Stomach smooth muscle (tissue), 2 donors: ENCODE data around the gene UTF1.
"Not testable (repeated sequence)": the region's sequence is repeated elsewhere in the genome, so short reads cannot be mapped to it uniquely, and the experiment has no call there.

Experiments
- H3K27ac ChIP-seq: one replicate; pipeline ENCODE4 v1.7.0; 2013; ENCODE audit warnings: mild to moderate bottlenecking, low read length, inconsistent platforms
- H3K27me3 ChIP-seq, 2 donors: one replicate each; pipeline ENCODE4 v1.7.0; 2013; ENCODE audit warnings: low read length in 2 of 2; ENCODE audit not compliant: insufficient read depth in 2 of 2, control insufficient read depth in 1 of 2
- H3K36me3 ChIP-seq, 2 donors: one replicate each; pipeline ENCODE4 v1.7.0; 2013; ENCODE audit warnings: low read length in 2 of 2; ENCODE audit not compliant: control insufficient read depth in 2 of 2, insufficient read depth in 2 of 2
- H3K4me1 ChIP-seq: one replicate; pipeline ENCODE4 v1.7.0; 2013; ENCODE audit warnings: low read length; ENCODE audit not compliant: control insufficient read depth, insufficient read depth
- H3K4me3 ChIP-seq, 2 donors: one replicate each; pipeline ENCODE4 v1.7.0; 2013; ENCODE audit warnings: low read length in 2 of 2
- H3K9ac ChIP-seq, 2 donors: one replicate each; pipeline ENCODE4 v1.7.0; 2013; ENCODE audit warnings: low read length in 2 of 2, mild to moderate bottlenecking in 1 of 2
- H3K9me3 ChIP-seq, 2 donors: one replicate each; pipeline ENCODE4 v1.7.0; 2013; ENCODE audit warnings: low read length in 2 of 2; ENCODE audit not compliant: control insufficient read depth in 2 of 2
- donor health status: healthy.
- donor health status: Pancreatic carcinoma.

UTF1 gene

DNA sequence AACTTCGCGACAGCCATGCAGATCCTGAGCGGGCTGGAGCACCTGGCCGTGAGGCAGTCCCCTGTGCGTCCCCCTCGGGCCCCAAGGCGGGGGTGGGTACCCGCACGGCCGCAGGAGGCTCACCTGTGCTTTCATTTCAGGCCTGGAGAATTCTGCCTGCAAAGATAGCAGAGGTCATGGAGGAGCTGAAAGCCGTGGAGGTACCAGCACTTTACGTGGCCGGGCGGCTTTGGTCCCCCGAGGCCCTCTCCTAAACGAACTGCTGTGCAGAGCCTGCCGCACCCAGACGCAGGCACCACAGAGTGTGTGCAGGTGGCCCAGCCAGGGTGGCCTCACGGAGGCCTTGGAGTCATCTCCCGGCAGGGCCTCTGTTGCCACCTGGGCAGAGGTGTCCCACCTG, 11.1 kb upstream of the UTF1 start:
- Histone ChIP-seq H3K27me3 (peaks cover 0 to 12% of the 10 kb centered on the region in 2 donors), H3K4me1 (no peaks in the 10 kb centered on the region)

DNA sequence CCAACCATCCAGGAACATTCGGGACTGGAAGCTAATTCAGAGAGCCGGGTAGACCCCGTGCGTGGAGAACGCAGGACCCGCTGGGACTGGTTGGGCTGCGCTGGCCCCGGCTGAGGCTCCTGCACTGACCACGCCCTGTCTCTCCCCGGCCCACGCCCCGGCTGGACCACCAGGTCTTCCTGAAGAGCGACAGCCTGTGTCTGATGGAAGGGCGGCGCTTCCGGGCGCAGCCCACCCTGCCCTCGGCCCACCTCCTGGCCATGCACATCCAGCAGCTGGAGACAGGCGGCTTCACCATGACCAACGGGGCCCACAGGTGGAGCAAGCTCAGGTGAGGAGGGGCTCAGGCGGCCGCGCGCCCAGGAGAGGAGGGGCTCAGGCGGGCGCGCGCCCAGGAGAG, 10.2 kb upstream of the UTF1 start:
- Histone ChIP-seq H3K9ac (no peak overlapping the region), H3K36me3 (no peaks in the 10 kb centered on the region), H3K4me1 (no peaks in the 10 kb centered on the region), H3K27ac (no peak overlapping the region), H3K4me3 (no peak overlapping the region), H3K27me3 (peaks cover 0 to 12% of the 10 kb centered on the region in 2 donors), H3K9me3 (no peaks in the 10 kb centered on the region)

More for the DNA sequence above, 11.1 kb upstream of the UTF1 start:
- no peaks in the 10 kb centered on the region for H3K9me3 ChIP-seq
- no peak overlapping the region for H3K4me3 ChIP-seq
- H3K9ac ChIP-seq, result no peak overlapping the region
- no peaks in the 10 kb centered on the region for H3K36me3 ChIP-seq
- H3K27ac ChIP-seq, result no peak overlapping the region

DNA sequence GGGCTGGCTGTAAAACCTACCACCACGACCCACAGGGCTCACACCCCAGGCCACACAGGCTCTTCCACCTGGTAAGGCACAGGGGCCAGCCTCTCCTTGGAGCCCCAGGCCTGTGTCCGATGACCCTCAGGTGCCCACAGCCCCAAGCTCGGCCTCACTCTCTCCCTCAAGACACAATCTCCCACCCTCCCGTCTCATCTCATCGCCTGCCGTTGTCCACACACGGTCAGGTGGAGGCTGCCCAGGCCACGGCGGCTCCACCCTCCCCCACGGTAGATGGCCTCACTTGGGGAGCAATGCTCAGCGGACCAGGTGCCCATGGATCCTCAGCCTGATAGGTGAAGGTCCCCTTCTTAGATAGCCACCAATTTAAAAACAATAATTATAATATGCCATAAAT, 8.7 kb upstream of the UTF1 start:
- Histone ChIP-seq H3K4me1 (no peaks in the 10 kb centered on the region), H3K9me3 (no peaks in the 10 kb centered on the region), H3K36me3 (no peaks in the 10 kb centered on the region), H3K27ac (no peak overlapping the region), H3K9ac (no peak overlapping the region), H3K4me3 (no peak overlapping the region), H3K27me3 (peaks cover 0 to 12% of the 10 kb centered on the region in 2 donors)

DNA sequence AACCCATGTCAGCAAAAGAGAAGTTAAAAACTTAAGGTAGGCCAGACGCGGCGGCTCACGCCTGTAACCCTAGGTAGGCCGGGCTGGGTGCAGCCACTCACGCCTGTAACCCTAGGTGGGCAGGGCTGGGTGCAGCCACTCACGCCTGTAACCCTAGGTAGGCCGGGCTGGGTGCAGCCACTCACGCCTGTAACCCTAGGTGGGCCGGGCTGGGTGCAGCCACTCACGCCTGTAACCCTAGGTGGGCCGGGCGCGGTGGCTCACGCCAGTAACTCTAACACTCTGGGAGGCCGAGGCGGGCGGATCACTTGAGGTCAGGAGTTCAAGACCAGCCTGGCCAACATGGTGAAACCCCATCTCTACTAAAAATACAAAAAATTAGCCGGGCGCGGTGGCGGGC, 8.3 kb upstream of the UTF1 start:
- not testable (repeated sequence) for H3K36me3 ChIP-seq, H3K4me1 ChIP-seq, H3K9me3 ChIP-seq, H3K27ac ChIP-seq, H3K4me3 ChIP-seq, H3K9ac ChIP-seq
- peaks cover 0 to 13% of the 10 kb centered on the region in 2 donors for H3K27me3 ChIP-seq

DNA sequence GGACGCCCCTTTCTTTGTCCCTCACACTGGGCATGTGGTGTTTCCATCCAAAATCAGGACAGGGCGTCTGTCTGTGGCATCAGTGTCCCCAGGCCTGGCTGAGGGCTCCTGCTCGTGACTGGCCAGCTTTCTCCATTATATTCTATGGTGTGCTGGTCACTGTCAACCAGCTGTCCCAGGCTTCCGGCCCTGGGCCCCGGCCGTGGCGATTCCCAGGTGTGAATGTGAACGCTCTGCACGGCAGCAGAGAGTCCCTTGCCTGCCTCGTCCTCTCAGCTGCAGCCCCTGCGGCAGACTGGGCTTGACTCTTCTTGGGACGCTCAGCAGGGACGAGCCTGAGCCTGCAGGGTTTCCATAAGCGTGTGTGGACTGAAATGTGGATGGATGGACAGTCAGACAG, 5.9 kb upstream of the UTF1 start:
- Histone ChIP-seq H3K27me3 (peaks cover 2 to 16% of the 10 kb centered on the region in 2 donors), H3K9me3 (no peaks in the 10 kb centered on the region)

DNA sequence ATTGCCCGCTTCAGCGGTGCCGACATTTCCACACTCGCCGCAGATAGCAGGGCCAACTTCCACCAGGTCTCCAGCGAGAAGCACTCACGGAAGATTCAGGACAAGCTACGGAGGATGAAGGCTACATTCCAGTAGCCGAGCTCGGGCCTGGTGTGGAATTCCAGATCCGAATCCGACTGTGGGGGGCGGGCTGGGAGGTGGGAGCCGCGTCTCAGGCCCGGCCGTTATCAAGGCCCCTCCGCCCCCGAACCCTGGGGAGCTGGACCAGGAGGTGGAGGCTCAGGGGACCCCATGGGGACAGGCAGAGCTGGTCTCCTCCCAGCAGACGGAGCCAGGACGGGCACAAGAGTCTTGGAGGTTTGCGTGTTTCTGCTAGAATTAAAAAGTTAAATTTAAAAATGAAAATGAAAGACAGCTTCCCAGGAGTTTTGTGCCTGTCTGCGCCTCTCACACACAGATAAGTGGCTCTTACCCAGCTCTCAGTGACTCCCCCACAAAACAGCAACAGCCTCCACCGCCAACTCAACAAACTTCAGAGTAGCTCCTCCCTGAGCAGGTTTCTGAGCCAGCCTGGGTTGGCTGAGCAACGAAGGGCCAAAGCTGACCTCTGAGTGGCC, 5.2 kb upstream of the UTF1 start:
- Histone ChIP-seq H3K4me3 (no peak overlapping the region), H3K4me1 (no peaks in the 10 kb centered on the region), H3K36me3 (no peaks in the 10 kb centered on the region), H3K9me3 (no peaks in the 10 kb centered on the region), H3K9ac (no peak overlapping the region), H3K27me3 (peaks cover 7 to 16% of the 10 kb centered on the region in 2 donors), H3K27ac (no peak overlapping the region)

More for the DNA sequence above, 5.9 kb upstream of the UTF1 start:
- Histone ChIP-seq H3K36me3 (no peaks in the 10 kb centered on the region), H3K9ac (no peak overlapping the region), H3K4me1 (no peaks in the 10 kb centered on the region), H3K27ac (no peak overlapping the region), H3K4me3 (no peak overlapping the region)

DNA sequence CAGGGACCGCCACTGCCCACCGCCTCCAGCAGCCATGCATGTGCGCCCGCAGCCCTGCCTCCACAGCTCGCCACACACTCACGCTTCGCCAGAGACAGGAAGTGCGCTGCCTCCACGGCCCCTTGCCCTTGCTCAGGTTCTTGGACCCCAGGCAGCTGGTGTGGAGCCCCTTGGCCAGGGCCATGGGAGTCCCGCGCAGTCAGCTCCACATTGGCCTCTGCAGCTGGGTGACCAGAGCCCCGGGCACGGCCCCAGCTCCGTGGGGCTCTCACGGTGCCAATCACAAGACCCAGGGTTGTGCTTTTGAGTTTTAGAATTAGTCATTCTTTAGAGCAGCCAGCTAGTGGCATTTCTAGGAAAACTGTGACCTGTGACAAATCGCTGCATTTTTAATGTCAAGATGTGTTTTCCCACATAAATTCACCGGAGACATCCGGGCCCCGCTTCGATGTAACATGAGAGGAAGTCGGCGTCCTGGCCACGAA, 4.3 kb upstream of the UTF1 start:
- Histone ChIP-seq H3K4me1 (no peaks in the 10 kb centered on the region), H3K4me3 (no peak overlapping the region), H3K9ac (no peak overlapping the region), H3K27ac (no peak overlapping the region), H3K27me3 (peaks cover 12 to 16% of the 10 kb centered on the region in 2 donors), H3K36me3 (no peaks in the 10 kb centered on the region), H3K9me3 (no peaks in the 10 kb centered on the region)

DNA sequence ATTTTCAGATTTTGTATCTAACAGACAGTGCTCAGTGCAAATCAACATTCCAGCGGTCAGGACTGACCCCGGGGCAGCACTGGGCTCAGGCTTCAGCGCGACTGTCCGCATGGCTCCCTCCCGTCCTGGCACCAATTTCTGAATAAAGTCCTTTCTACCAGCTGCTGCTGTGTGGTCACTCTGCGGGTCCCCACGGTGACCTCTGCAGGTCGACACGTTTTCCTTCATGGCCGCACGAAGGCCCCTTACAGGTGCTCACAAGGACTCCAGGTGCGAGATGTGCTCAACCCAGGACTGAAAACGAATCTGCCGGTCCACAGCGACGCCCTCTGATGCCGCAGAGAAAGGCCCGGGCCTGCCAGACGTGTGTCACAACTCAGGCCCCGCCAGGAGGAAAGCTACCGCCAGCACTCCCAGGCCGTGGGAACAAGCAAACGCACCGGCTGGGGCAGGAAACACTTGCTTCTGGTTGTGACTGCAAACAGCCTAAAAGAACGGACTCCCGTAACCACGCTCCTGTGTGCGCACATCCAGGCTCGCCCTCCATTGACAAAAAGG, 3.7 kb upstream of the UTF1 start:
- Histone ChIP-seq H3K4me3 (no peak overlapping the region), H3K36me3 (no peaks in the 10 kb centered on the region), H3K9me3 (no peaks in the 10 kb centered on the region), H3K9ac (no peak overlapping the region), H3K27me3 (peaks cover 14 to 17% of the 10 kb centered on the region in 2 donors), H3K4me1 (no peaks in the 10 kb centered on the region), H3K27ac (no peak overlapping the region)

DNA sequence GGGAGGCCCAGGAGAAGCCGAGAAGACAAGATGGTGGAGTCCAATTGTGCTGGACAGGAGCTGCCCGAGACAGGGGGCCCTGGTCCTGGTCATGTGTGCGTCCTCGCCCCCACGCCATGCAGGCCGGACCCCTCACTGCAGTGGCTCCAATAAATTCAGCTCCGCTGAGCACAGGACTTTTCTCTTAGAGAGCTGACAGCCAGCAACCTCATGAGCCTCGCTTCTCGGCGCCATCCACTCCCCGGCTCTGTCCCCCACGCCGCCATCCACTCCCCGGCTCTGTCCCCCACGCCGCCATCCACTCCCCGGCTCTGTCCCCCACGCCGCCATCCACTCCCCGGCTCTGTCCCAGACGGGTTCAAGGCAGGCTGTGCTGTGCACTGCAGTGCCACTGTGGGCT, 2.8 kb upstream of the UTF1 start:
- Histone ChIP-seq H3K27me3 (peaks cover 17 to 23% of the 10 kb centered on the region in 2 donors), H3K27ac (no peak overlapping the region), H3K4me1 (no peaks in the 10 kb centered on the region), H3K9ac (no peak overlapping the region), H3K36me3 (no peaks in the 10 kb centered on the region), H3K4me3 (no peak overlapping the region), H3K9me3 (no peaks in the 10 kb centered on the region)

DNA sequence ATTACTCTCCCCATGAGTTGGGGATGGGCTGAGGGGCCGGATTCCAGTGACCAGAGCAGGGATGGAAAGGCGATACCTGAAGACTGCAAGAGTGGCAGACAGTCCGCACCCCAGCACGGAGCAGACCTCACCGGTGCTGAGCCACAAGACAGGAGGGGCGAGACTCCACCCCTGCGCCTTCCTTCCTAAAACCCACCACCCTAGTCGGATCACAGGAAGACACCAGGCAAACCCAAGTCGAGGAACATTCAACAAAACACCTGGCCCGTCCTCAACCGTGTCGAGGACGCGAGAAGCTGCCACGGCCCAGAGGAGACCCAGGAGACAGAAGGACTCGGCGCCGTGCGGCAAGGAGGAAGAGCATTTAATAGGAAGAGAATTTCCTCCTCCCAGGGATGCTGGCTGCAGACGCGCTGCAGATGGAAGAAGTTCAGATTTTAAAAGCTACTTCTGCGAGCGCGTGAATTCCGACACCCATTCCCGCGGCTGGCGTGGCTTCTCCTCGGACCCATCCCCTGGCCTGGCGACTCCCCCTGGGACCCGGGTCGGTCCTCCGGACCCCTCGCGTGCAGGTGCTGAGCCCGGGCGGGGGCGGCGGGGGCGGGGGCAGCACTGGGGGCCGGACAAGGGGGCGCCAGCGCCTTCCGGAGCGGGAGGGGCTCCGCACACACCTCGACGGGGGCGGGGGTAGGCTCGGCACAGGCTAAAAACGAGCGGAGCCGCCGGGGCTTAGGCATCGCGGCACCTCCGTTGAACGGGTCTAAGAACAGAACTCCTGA, 563 bp upstream of the UTF1 start:
- Histone ChIP-seq H3K4me1 (no peaks in the 10 kb centered on the region), H3K4me3 (no peak overlapping the region), H3K9me3 (no peaks in the 10 kb centered on the region), H3K36me3 (no peaks in the 10 kb centered on the region), H3K27ac (no peak overlapping the region), H3K27me3 (peaks cover 23 to 24% of the 10 kb centered on the region in 2 donors), H3K9ac (no peak overlapping the region)
